ENCODE data around the gene XXYLT1.

XXYLT1 gene

DNA sequence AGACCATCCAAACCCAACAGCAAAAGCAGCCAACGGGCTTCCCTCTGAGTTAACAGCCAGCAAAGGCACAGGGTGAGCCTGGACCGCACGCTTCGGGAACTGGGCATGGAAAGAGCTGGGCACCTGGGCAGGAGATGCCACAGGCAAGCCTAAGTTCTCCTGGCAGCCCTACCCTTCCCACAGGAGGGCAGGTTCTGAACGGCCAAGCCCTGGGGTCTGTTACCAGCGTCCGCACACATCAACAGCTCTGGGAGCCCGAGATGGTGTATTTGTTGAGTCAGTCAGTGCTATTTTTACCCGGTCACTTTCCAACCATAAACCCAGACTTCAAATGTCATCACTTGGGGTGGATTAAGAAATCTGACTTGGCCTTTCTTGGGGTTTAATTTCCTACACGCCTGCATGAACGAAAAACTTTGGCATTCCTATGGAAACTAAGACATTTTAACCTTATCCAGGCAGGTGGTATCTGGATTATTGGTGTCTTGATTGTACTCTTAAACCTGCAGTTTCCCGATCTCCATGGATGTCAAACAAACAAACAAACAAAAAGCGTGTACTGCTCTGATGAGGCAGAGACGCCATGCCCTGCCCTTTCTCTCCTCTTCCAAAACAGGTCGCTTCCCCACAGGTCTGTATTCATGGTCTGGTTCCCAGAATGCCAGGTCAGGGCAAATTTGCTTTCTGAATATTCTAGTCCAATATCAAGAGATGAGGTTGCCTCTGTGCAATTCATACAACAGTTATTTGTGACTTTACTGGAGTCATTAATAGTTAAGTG, 99.7 kb downstream of the XXYLT1 start:
- ATAC-seq, result no peak
- no peak for TF ChIP-seq GLIS3 (CRISPR knock-in tag; IDR thresholded peaks at IDR 0.05)
- no peak for TF ChIP-seq CSRNP3 (CRISPR knock-in tag; IDR thresholded peaks at IDR 0.05)
- TF ChIP-seq CSDC2 (CRISPR knock-in tag; IDR thresholded peaks at IDR 0.05), result no peak
- TF ChIP-seq PATZ1 (CRISPR knock-in tag; IDR thresholded peaks at IDR 0.05; ENCODE audit: borderline replicate concordance), result no peak
- TF ChIP-seq ARNTL (CRISPR knock-in tag; IDR thresholded peaks at IDR 0.05; ENCODE audit: borderline replicate concordance, low read depth), result no peak
- TF ChIP-seq TOX (CRISPR knock-in tag; IDR thresholded peaks at IDR 0.05; ENCODE audit: borderline replicate concordance), result no peak

GRCh38 chr3:195170496-195170895, 100.5 kb downstream of the XXYLT1 start:
- ATAC-seq, result no peak
- TF ChIP-seq ESRRG (CRISPR knock-in tag; IDR thresholded peaks at IDR 0.05), result no peak
- TF ChIP-seq ZNF70 (CRISPR knock-in tag; IDR thresholded peaks at IDR 0.05), result no peak
- TF ChIP-seq TOX (CRISPR knock-in tag; IDR thresholded peaks at IDR 0.05; ENCODE audit: borderline replicate concordance), result no peak
- TF ChIP-seq RARB (CRISPR knock-in tag; IDR thresholded peaks at IDR 0.05), result no peak
- no peak for TF ChIP-seq TCF4 (CRISPR knock-in tag; IDR thresholded peaks at IDR 0.05; ENCODE audit: borderline replicate concordance)
- TF ChIP-seq PPARA (CRISPR knock-in tag; IDR thresholded peaks at IDR 0.05; ENCODE audit: borderline replicate concordance), result no peak
- TF ChIP-seq, protein P1, sequence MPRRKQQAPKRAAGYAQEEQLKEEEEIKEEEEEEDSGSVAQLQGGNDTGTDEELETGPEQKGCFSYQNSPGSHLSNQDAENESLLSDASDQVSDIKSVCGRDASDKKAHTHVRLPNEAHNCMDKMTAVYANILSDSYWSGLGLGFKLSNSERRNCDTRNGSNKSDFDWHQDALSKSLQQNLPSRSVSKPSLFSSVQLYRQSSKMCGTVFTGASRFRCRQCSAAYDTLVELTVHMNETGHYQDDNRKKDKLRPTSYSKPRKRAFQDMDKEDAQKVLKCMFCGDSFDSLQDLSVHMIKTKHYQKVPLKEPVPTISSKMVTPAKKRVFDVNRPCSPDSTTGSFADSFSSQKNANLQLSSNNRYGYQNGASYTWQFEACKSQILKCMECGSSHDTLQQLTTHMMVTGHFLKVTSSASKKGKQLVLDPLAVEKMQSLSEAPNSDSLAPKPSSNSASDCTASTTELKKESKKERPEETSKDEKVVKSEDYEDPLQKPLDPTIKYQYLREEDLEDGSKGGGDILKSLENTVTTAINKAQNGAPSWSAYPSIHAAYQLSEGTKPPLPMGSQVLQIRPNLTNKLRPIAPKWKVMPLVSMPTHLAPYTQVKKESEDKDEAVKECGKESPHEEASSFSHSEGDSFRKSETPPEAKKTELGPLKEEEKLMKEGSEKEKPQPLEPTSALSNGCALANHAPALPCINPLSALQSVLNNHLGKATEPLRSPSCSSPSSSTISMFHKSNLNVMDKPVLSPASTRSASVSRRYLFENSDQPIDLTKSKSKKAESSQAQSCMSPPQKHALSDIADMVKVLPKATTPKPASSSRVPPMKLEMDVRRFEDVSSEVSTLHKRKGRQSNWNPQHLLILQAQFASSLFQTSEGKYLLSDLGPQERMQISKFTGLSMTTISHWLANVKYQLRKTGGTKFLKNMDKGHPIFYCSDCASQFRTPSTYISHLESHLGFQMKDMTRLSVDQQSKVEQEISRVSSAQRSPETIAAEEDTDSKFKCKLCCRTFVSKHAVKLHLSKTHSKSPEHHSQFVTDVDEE (CRISPR knock-in tag; IDR thresholded peaks at IDR 0.05), result no peak
- TF ChIP-seq CSDC2 (CRISPR knock-in tag; IDR thresholded peaks at IDR 0.05), result no peak

- ATAC-seq, result no peak
Measured at GRCh38 chr3:195169011-195169649, 101.8 kb downstream of the XXYLT1 start.

More at GRCh38 chr3:195169011-195169649, 101.8 kb downstream of the XXYLT1 start:
- no peak for TF ChIP-seq ZNF70 (CRISPR knock-in tag; IDR thresholded peaks at IDR 0.05)
- no peak for TF ChIP-seq SNAI2 (CRISPR knock-in tag; IDR thresholded peaks at IDR 0.05)
- TF ChIP-seq ZC3H10 (CRISPR knock-in tag; IDR thresholded peaks at IDR 0.05), result no peak
- no peak for TF ChIP-seq ZFP30 (CRISPR knock-in tag; IDR thresholded peaks at IDR 0.05)
- TF ChIP-seq RARB (CRISPR knock-in tag; IDR thresholded peaks at IDR 0.05), result no peak
- no peak for TF ChIP-seq CSDC2 (CRISPR knock-in tag; IDR thresholded peaks at IDR 0.05)
- TF ChIP-seq, protein P2, sequence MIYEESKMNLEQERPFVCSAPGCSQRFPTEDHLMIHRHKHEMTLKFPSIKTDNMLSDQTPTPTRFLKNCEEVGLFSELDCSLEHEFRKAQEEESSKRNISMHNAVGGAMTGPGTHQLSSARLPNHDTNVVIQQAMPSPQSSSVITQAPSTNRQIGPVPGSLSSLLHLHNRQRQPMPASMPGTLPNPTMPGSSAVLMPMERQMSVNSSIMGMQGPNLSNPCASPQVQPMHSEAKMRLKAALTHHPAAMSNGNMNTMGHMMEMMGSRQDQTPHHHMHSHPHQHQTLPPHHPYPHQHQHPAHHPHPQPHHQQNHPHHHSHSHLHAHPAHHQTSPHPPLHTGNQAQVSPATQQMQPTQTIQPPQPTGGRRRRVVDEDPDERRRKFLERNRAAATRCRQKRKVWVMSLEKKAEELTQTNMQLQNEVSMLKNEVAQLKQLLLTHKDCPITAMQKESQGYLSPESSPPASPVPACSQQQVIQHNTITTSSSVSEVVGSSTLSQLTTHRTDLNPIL (CRISPR knock-in tag; IDR thresholded peaks at IDR 0.05; ENCODE audit: low read depth), result no peak
- no peak for TF ChIP-seq ISL1 (CRISPR knock-in tag; IDR thresholded peaks at IDR 0.05)
- TF ChIP-seq BACH2 (CRISPR knock-in tag; IDR thresholded peaks at IDR 0.05; ENCODE audit: borderline replicate concordance), result no peak
- no peak for TF ChIP-seq PATZ1 (CRISPR knock-in tag; IDR thresholded peaks at IDR 0.05; ENCODE audit: borderline replicate concordance)
- TF ChIP-seq TOX (CRISPR knock-in tag; IDR thresholded peaks at IDR 0.05; ENCODE audit: borderline replicate concordance), result no peak
- TF ChIP-seq ZFP3 (CRISPR knock-in tag; IDR thresholded peaks at IDR 0.05), result no peak
- TF ChIP-seq ZNF8 (CRISPR knock-in tag; IDR thresholded peaks at IDR 0.05), result no peak
